K562 (cell line): ENCODE results near the gene PRSS57.

Source experiments
- ARID3A ChIP-seq: IDR thresholded peaks from 2 replicates; pipeline ENCODE4 v1.6.1; 2012; ENCODE audit warnings: low read depth, low read length, improper control_type of control experiment, borderline replicate concordance
- CHCHD3 ChIP-seq: fragments of 250-450 bp; sonication (Bioruptor Pico); IDR thresholded peaks from 2 replicates; pipeline ENCODE4 v2.1.2; 2022; ENCODE audit warnings: mild to moderate bottlenecking
- CTCF ChIP-seq, 3 experiments: IDR thresholded peaks in 2 of 3; conservative IDR thresholded peaks in 1 of 3; 2 replicates each; pipeline ENCODE4 v1.5.1; 2011 to 2012; ENCODE audit warnings: low read length in 3 of 3, mild to moderate bottlenecking in 3 of 3, control low read depth in 2 of 3, improper control_type of control experiment in 1 of 3, inconsistent platforms in 1 of 3, low read depth in 1 of 3, mixed read lengths in 1 of 3, moderate library complexity in 1 of 3; ENCODE audit not compliant: insufficient read depth in 2 of 3
- FOXK1 ChIP-seq: sonication (generic); formaldehyde crosslinking; IDR thresholded peaks from 2 replicates; pipeline ENCODE4 v1.8.0; 2022; ENCODE audit warnings: missing genetic modification reagents, mild to moderate bottlenecking, borderline replicate concordance
- GABPB2 ChIP-seq: fragments of 250-450 bp; sonication (Bioruptor Pico); conservative IDR thresholded peaks from 2 replicates; pipeline ENCODE4 v1.5.1; 2021; ENCODE audit warnings: mild to moderate bottlenecking
- HDAC6 ChIP-seq: IDR thresholded peaks from 2 replicates; pipeline ENCODE4 v1.6.1; 2012; ENCODE audit warnings: low read depth, mild to moderate bottlenecking, control low read depth, inconsistent platforms, low read length, moderate library complexity
- JUNB ChIP-seq: fragments of 450-650 bp; formaldehyde crosslinking; conservative IDR thresholded peaks from 2 replicates; pipeline ENCODE4 v1.4.0; 2020; ENCODE audit warnings: mild to moderate bottlenecking
- MAX ChIP-seq: sonication (generic); formaldehyde crosslinking; IDR thresholded peaks from 2 replicates; pipeline ENCODE4 v1.9.0; 2022; ENCODE audit warnings: mild to moderate bottlenecking, missing genetic modification reagents
- PRDM10 ChIP-seq: fragments of 450-650 bp; IDR thresholded peaks from 2 replicates; pipeline ENCODE4 v1.6.1; 2018; ENCODE audit not compliant: partially characterized antibody
- SIN3A ChIP-seq, 2 experiments: fragments of 150-350 bp in 1 of 2; IDR thresholded peaks; 2 replicates each; pipeline ENCODE4 v1.6.1; 2011 to 2016; ENCODE audit warnings: borderline replicate concordance in 2 of 2, low read depth in 2 of 2, low read length in 2 of 2, mild to moderate bottlenecking in 2 of 2, moderate library complexity in 2 of 2; ENCODE audit not compliant: control insufficient read depth in 1 of 2
- TCF7L2 ChIP-seq: fragments of 150-350 bp; IDR thresholded peaks from 2 replicates; pipeline ENCODE4 v1.6.1; 2016; ENCODE audit warnings: low read depth, mild to moderate bottlenecking, low read length, moderate library complexity
- ZHX1 ChIP-seq: fragments of 150-350 bp; conservative IDR thresholded peaks from 2 replicates; pipeline ENCODE4 v1.6.1; 2014; ENCODE audit warnings: low read length
- ZKSCAN1 ChIP-seq: fragments of 150-350 bp; IDR thresholded peaks from 2 replicates; pipeline ENCODE4 v1.6.1; 2016; ENCODE audit warnings: low read depth, low read length

- TF ChIP-seq ZKSCAN1: no peak
- TF ChIP-seq MAX (CRISPR knock-in tag): no peak
- TF ChIP-seq TCF7L2: no peak
- no peak for TF ChIP-seq ARID3A
- no peak for TF ChIP-seq CTCF (IDR thresholded peaks at IDR 0.05 in 2 of 3, conservative IDR thresholded peaks at IDR 0.05 in 1 of 3; ENCODE audit: insufficient read depth in 2 of 3, low read depth in 1 of 3, low read length in 3 of 3)
- TF ChIP-seq SIN3A (IDR thresholded peaks at IDR 0.05; ENCODE audit: borderline replicate concordance in 2 of 2, control insufficient read depth in 1 of 2, low read depth in 2 of 2, low read length in 2 of 2): no peak
- no peak for TF ChIP-seq ZHX1
- TF ChIP-seq HDAC6: no peak
- no peak for TF ChIP-seq PRDM10
- no peak for TF ChIP-seq CHCHD3
- no peak for TF ChIP-seq JUNB (CRISPR knock-in tag)
- TF ChIP-seq GABPB2 (CRISPR knock-in tag): no peak
- no peak for TF ChIP-seq FOXK1 (CRISPR knock-in tag)
Measured at GRCh38 chr19:726993-727956, 32.0 kb upstream of the PRSS57 start.
